Measurements from ENCODE around the gene RAI14. TPM values are rescaled to one million over a fixed set of nuclear protein-coding genes. Genes with fewer than 3 reads are reported as not detected.

The RAI14 gene
- total and polyA plus RNA-seq, 2 donors from 2014 or later = 13.2 to 60.3 TPM

GRCh38 chr5:34728236-34728635 is 72.1 kb downstream of the RAI14 start:
- TF ChIP-seq CTCF (IDR thresholded peaks at IDR 0.05; ENCODE audit: borderline replicate concordance, extremely low read depth, insufficient read depth) = no peak
- Histone ChIP-seq H3K27ac (ENCODE audit: low read depth in 2 of 2, low read length in 2 of 2) (no peak overlapping the region), H3K27me3 (ENCODE audit: control insufficient read depth, insufficient read depth, low read length) (no peaks in the 10 kb centered on the region), H3K9ac (ENCODE audit: low read length in 3 of 3) (no peak overlapping the region), H3K4me1 (ENCODE audit: control insufficient read depth in 2 of 3, insufficient read depth in 2 of 3, low read depth in 1 of 3, low read length in 3 of 3) (peaks cover 0 to 2% (median 0%) of the 10 kb centered on the region in 3 donors), H3K36me3 (ENCODE audit: control insufficient read depth in 2 of 3, insufficient read depth in 3 of 3, low read length in 3 of 3) (peaks cover 0 to under 1% (median 0%) of the 10 kb centered on the region in 3 donors), H3K9me3 (ENCODE audit: control insufficient read depth in 2 of 3, insufficient read depth in 1 of 3, low read length in 3 of 3) (no peaks in the 10 kb centered on the region), H3K4me3 (ENCODE audit: low read length in 3 of 3) (peak overlapping the region in 1 of 3 donors; percentile 10)
- no peak for FAIRE-seq
- DNase-seq = no peak
- intact Hi-C loops (cut with DNase I) = no loop called here

- TF ChIP-seq CTCF (IDR thresholded peaks at IDR 0.05; ENCODE audit: borderline replicate concordance, extremely low read depth, insufficient read depth) = no peak
- H3K4me1 ChIP-seq (ENCODE audit: control insufficient read depth in 2 of 3, insufficient read depth in 2 of 3, low read depth in 1 of 3, low read length in 3 of 3) = peaks cover 0 to 2% (median 0%) of the 10 kb centered on the region in 3 donors
- H3K27me3 ChIP-seq (ENCODE audit: control insufficient read depth, insufficient read depth, low read length) = no peaks in the 10 kb centered on the region
- intact Hi-C loops (cut with DNase I) = no loop called here
- FAIRE-seq (no peak), DNase-seq (no peak)
- H3K27ac ChIP-seq (ENCODE audit: low read depth in 2 of 2, low read length in 2 of 2) = no peak overlapping the region
- no peak overlapping the region for H3K9ac ChIP-seq (ENCODE audit: low read length in 3 of 3)
- H3K9me3 ChIP-seq (ENCODE audit: control insufficient read depth in 2 of 3, insufficient read depth in 1 of 3, low read length in 3 of 3) = no peaks in the 10 kb centered on the region
- H3K36me3 ChIP-seq (ENCODE audit: control insufficient read depth in 2 of 3, insufficient read depth in 3 of 3, low read length in 3 of 3) = peaks cover 0 to 4% (median 3%) of the 10 kb centered on the region in 3 donors
- no peak overlapping the region for H3K4me3 ChIP-seq (ENCODE audit: low read length in 3 of 3)
Observed at GRCh38 chr5:34731435-34732232, 75.5 kb downstream of the RAI14 start.

GRCh38 chr5:34734326-34734725 is 78.2 kb downstream of the RAI14 start:
- intact Hi-C loops (cut with DNase I) = no loop called here
- Histone ChIP-seq H3K27me3 (ENCODE audit: control insufficient read depth, insufficient read depth, low read length) (no peaks in the 10 kb centered on the region), H3K27ac (ENCODE audit: low read depth in 2 of 2, low read length in 2 of 2) (no peak overlapping the region), H3K9me3 (ENCODE audit: control insufficient read depth in 2 of 3, insufficient read depth in 1 of 3, low read length in 3 of 3) (no peaks in the 10 kb centered on the region), H3K36me3 (ENCODE audit: control insufficient read depth in 2 of 3, insufficient read depth in 3 of 3, low read length in 3 of 3) (peaks cover 0 to 4% (median 3%) of the 10 kb centered on the region in 3 donors), H3K4me3 (ENCODE audit: low read length in 3 of 3) (no peak overlapping the region), H3K4me1 (ENCODE audit: control insufficient read depth in 2 of 3, insufficient read depth in 2 of 3, low read depth in 1 of 3, low read length in 3 of 3) (peaks cover 0 to 3% (median 0%) of the 10 kb centered on the region in 3 donors), H3K9ac (ENCODE audit: low read length in 3 of 3) (no peak overlapping the region)
- TF ChIP-seq CTCF (IDR thresholded peaks at IDR 0.05; ENCODE audit: borderline replicate concordance, extremely low read depth, insufficient read depth) = no peak
- no peak for FAIRE-seq
- no peak for DNase-seq

Data from kidney (tissue), 14 donors.